ENCODE data around the gene FNDC10.

GRCh38 chr1:1610796-1611195, 10.9 kb upstream of the FNDC10 start:
- TF ChIP-seq PATZ1 (CRISPR knock-in tag; IDR thresholded peaks at IDR 0.05; ENCODE audit: borderline replicate concordance) (no peak), POU6F1 (CRISPR knock-in tag; IDR thresholded peaks at IDR 0.05; ENCODE audit: borderline replicate concordance, low read depth) (no peak), TSHZ2 (CRISPR knock-in tag; IDR thresholded peaks at IDR 0.05) (no peak), RARB (CRISPR knock-in tag; IDR thresholded peaks at IDR 0.05) (no peak), CREB5 (CRISPR knock-in tag; IDR thresholded peaks at IDR 0.05; ENCODE audit: low read depth) (no peak), OSR1 (CRISPR knock-in tag; IDR thresholded peaks at IDR 0.05) (no peak), SNAI2 (CRISPR knock-in tag; IDR thresholded peaks at IDR 0.05) (no peak), ZC3H10 (CRISPR knock-in tag; IDR thresholded peaks at IDR 0.05) (no peak), ISL1 (CRISPR knock-in tag; IDR thresholded peaks at IDR 0.05) (no peak), ZNF8 (CRISPR knock-in tag; IDR thresholded peaks at IDR 0.05) (no peak), CSDC2 (CRISPR knock-in tag; IDR thresholded peaks at IDR 0.05) (no peak), TOX (CRISPR knock-in tag; IDR thresholded peaks at IDR 0.05; ENCODE audit: borderline replicate concordance) (no peak), ZFP30 (CRISPR knock-in tag; IDR thresholded peaks at IDR 0.05) (no peak)
